ENCODE measurements around the gene CDS2.

The CDS2 gene

GRCh38 chr20:5145365-5146098 is 18.7 kb downstream of the CDS2 start:
- no peaks in the 10 kb centered on the region for H3K27me3 ChIP-seq (replicated peaks; ENCODE audit: control insufficient read depth, insufficient read depth, low read length)
- H3K36me3 ChIP-seq (ENCODE audit: control insufficient read depth, insufficient read depth, low read length), result no peaks in the 10 kb centered on the region
- no peak overlapping the region for H3K4me3 ChIP-seq (replicated peaks; ENCODE audit: low read depth, low read length)
- DNase-seq (ENCODE audit: extremely low read depth, insufficient read length), result no peak
- no peak for TF ChIP-seq CTCF (IDR thresholded peaks at IDR 0.05; ENCODE audit: insufficient read depth, low read length, poor library complexity, severe bottlenecking)

- TF ChIP-seq CTCF (IDR thresholded peaks at IDR 0.05; ENCODE audit: insufficient read depth, low read length, poor library complexity, severe bottlenecking), result no peak
- no peak for DNase-seq (ENCODE audit: extremely low read depth, insufficient read length)
- Histone ChIP-seq H3K27me3 (replicated peaks; ENCODE audit: control insufficient read depth, insufficient read depth, low read length) (no peaks in the 10 kb centered on the region), H3K4me3 (replicated peaks; ENCODE audit: low read depth, low read length) (no peak overlapping the region), H3K36me3 (ENCODE audit: control insufficient read depth, insufficient read depth, low read length) (no peaks in the 10 kb centered on the region)
Observed at GRCh38 chr20:5146099-5146668, 19.4 kb downstream of the CDS2 start.

- no peak for DNase-seq (ENCODE audit: extremely low read depth, insufficient read length)
- H3K36me3 ChIP-seq (ENCODE audit: control insufficient read depth, insufficient read depth, low read length), result no peaks in the 10 kb centered on the region
- no peak overlapping the region for H3K4me3 ChIP-seq (replicated peaks; ENCODE audit: low read depth, low read length)
- no peak for TF ChIP-seq CTCF (IDR thresholded peaks at IDR 0.05; ENCODE audit: insufficient read depth, low read length, poor library complexity, severe bottlenecking)
- H3K27me3 ChIP-seq (replicated peaks; ENCODE audit: control insufficient read depth, insufficient read depth, low read length), result no peaks in the 10 kb centered on the region
Observed at GRCh38 chr20:5146871-5147592, 20.2 kb downstream of the CDS2 start.

GRCh38 chr20:5148581-5148980 is 21.8 kb downstream of the CDS2 start:
- Histone ChIP-seq H3K4me3 (replicated peaks; ENCODE audit: low read depth, low read length) (no peak overlapping the region), H3K36me3 (ENCODE audit: control insufficient read depth, insufficient read depth, low read length) (no peaks in the 10 kb centered on the region), H3K27me3 (replicated peaks; ENCODE audit: control insufficient read depth, insufficient read depth, low read length) (no peaks in the 10 kb centered on the region)
- DNase-seq (ENCODE audit: extremely low read depth, insufficient read length), result no peak
- TF ChIP-seq CTCF (IDR thresholded peaks at IDR 0.05; ENCODE audit: insufficient read depth, low read length, poor library complexity, severe bottlenecking), result no peak

- Histone ChIP-seq H3K27me3 (replicated peaks; ENCODE audit: control insufficient read depth, insufficient read depth, low read length) (no peaks in the 10 kb centered on the region), H3K4me3 (replicated peaks; ENCODE audit: low read depth, low read length) (no peak overlapping the region), H3K36me3 (ENCODE audit: control insufficient read depth, insufficient read depth, low read length) (no peaks in the 10 kb centered on the region)
- no peak for DNase-seq (ENCODE audit: extremely low read depth, insufficient read length)
- TF ChIP-seq CTCF (IDR thresholded peaks at IDR 0.05; ENCODE audit: insufficient read depth, low read length, poor library complexity, severe bottlenecking), result no peak
Observed at GRCh38 chr20:5149892-5150225, 23.1 kb downstream of the CDS2 start.
